Liver (tissue), 3 donors: ENCODE measurements around the gene SRP9.

ENCODE experiments used
- CTCF ChIP-seq: fragments of 150-350 bp; IDR thresholded peaks from 2 replicates; pipeline ENCODE4 v1.5.1; 2017; ENCODE audit warnings: improper control_type of control experiment, low read depth, low read length; ENCODE audit not compliant: missing input control
- GABPA ChIP-seq, 2 donors: IDR thresholded peaks in 1 of 2; conservative IDR thresholded peaks in 1 of 2; 2 replicates each; pipeline ENCODE4 v1.6.1; 2016; ENCODE audit warnings: antibody characterized with exemption in 2 of 2, mild to moderate bottlenecking in 1 of 2, moderate library complexity in 1 of 2
- HNF4G ChIP-seq: IDR thresholded peaks from 2 replicates; pipeline ENCODE4 v1.6.1; 2016; ENCODE audit warnings: antibody characterized with exemption
- MAX ChIP-seq: IDR thresholded peaks from 2 replicates; pipeline ENCODE4 v1.6.1; 2016; ENCODE audit warnings: antibody characterized with exemption
- YY1 ChIP-seq: IDR thresholded peaks from 2 replicates; pipeline ENCODE4 v1.6.1; 2016; ENCODE audit warnings: antibody characterized with exemption, mild to moderate bottlenecking
- ZBTB33 ChIP-seq: IDR thresholded peaks from 2 replicates; pipeline ENCODE4 v1.6.1; 2016; ENCODE audit warnings: antibody characterized with exemption
- donor health status: healthy.
- donor health status: healthy.

GRCh38 chr1:225735252-225736149, 42.1 kb upstream of the SRP9 start:
- TF ChIP-seq ZBTB33 (no peak), CTCF (no peak), GABPA (IDR thresholded peaks at IDR 0.05 in 1 of 2, conservative IDR thresholded peaks at IDR 0.05 in 1 of 2) (no peak), HNF4G (no peak), MAX (no peak), YY1 (peak; percentile 77)
